BLaER1 (cell line): ENCODE results near the gene PDLIM3.
"Not testable (repeated sequence)": the region's sequence is repeated elsewhere in the genome, so short reads cannot be mapped to it uniquely, and the experiment has no call there.

Source experiments
- H3K27ac ChIP-seq: shearing (Covaris generic); formaldehyde crosslinking; 2 replicates; pipeline ENCODE4 v1.8.1; 2022
- H3K27me3 ChIP-seq: shearing (Covaris generic); formaldehyde crosslinking; 2 replicates; pipeline ENCODE4 v1.8.1; 2022
- H3K36me3 ChIP-seq: shearing (Covaris generic); formaldehyde crosslinking; 2 replicates; pipeline ENCODE4 v1.8.1; 2022
- H3K4me1 ChIP-seq: shearing (Covaris generic); formaldehyde crosslinking; 2 replicates; pipeline ENCODE4 v1.8.1; 2022
- H3K4me2 ChIP-seq: shearing (Covaris generic); formaldehyde crosslinking; 2 replicates; pipeline ENCODE4 v1.8.1; 2022
- H3K4me3 ChIP-seq: shearing (Covaris generic); formaldehyde crosslinking; 2 replicates; pipeline ENCODE4 v1.8.1; 2022
- H3K9ac ChIP-seq: shearing (Covaris generic); formaldehyde crosslinking; 2 replicates; pipeline ENCODE4 v1.8.1; 2022
- H3K9me3 ChIP-seq: shearing (Covaris generic); formaldehyde crosslinking; 2 replicates; pipeline ENCODE4 v1.8.1; 2022
- H4K20me1 ChIP-seq: shearing (Covaris generic); formaldehyde crosslinking; 2 replicates; pipeline ENCODE4 v1.8.1; 2022
- Cebpa-rat ChIP-seq: shearing (Covaris generic); IDR thresholded peaks from 2 replicates; pipeline ENCODE4 v1.8.1; 2022

Gene PDLIM3

GRCh38 chr4:185567381-185568376, 32.4 kb upstream of the PDLIM3 start:
- Histone ChIP-seq H3K4me2 (no peak overlapping the region), H3K36me3 (no peaks in the 10 kb centered on the region), H3K9ac (no peak overlapping the region), H3K4me3 (no peak overlapping the region), H3K27me3 (no peaks in the 10 kb centered on the region), H4K20me1 (no peaks in the 10 kb centered on the region), H3K4me1 (no peaks in the 10 kb centered on the region), H3K27ac (no peak overlapping the region), H3K9me3 (peaks cover 11% of the 10 kb centered on the region)
- no peak for TF ChIP-seq Cebpa-rat

- Histone ChIP-seq H3K27ac (no peak overlapping the region), H4K20me1 (no peaks in the 10 kb centered on the region), H3K4me2 (no peak overlapping the region), H3K9me3 (peaks cover 11% of the 10 kb centered on the region), H3K4me1 (no peaks in the 10 kb centered on the region), H3K4me3 (no peak overlapping the region), H3K27me3 (no peaks in the 10 kb centered on the region), H3K36me3 (no peaks in the 10 kb centered on the region), H3K9ac (no peak overlapping the region)
- TF ChIP-seq Cebpa-rat, result no peak
These were observed 31.7 kb upstream of the PDLIM3 start for GRCh38 chr4:185566972-185567371.

- Histone ChIP-seq H3K4me2 (no peak overlapping the region), H4K20me1 (no peaks in the 10 kb centered on the region), H3K27me3 (no peaks in the 10 kb centered on the region)
These were observed 31.1 kb upstream of the PDLIM3 start for GRCh38 chr4:185566425-185566824.

GRCh38 chr4:185565696-185566095, 30.4 kb upstream of the PDLIM3 start:
- Histone ChIP-seq H3K4me3 (no peak overlapping the region), H3K36me3 (no peaks in the 10 kb centered on the region), H3K27me3 (no peaks in the 10 kb centered on the region), H3K9me3 (peaks cover 11% of the 10 kb centered on the region), H3K27ac (no peak overlapping the region), H3K9ac (no peak overlapping the region), H4K20me1 (no peaks in the 10 kb centered on the region), H3K4me2 (no peak overlapping the region), H3K4me1 (no peaks in the 10 kb centered on the region)
- TF ChIP-seq Cebpa-rat, result no peak

More at GRCh38 chr4:185566425-185566824, 31.1 kb upstream of the PDLIM3 start:
- no peak for TF ChIP-seq Cebpa-rat
- peaks cover 11% of the 10 kb centered on the region for H3K9me3 ChIP-seq
- no peak overlapping the region for H3K27ac ChIP-seq
- H3K9ac ChIP-seq, result no peak overlapping the region
- no peak overlapping the region for H3K4me3 ChIP-seq
- H3K4me1 ChIP-seq, result no peaks in the 10 kb centered on the region
- no peaks in the 10 kb centered on the region for H3K36me3 ChIP-seq

GRCh38 chr4:185564349-185564748, 29.0 kb upstream of the PDLIM3 start:
- H3K4me2 ChIP-seq, result no peak overlapping the region
- no peaks in the 10 kb centered on the region for H3K27me3 ChIP-seq
- H3K36me3 ChIP-seq, result no peaks in the 10 kb centered on the region
- no peak for TF ChIP-seq Cebpa-rat
- H3K9me3 ChIP-seq, result peaks cover 11% of the 10 kb centered on the region
- no peak overlapping the region for H3K27ac ChIP-seq
- no peaks in the 10 kb centered on the region for H3K4me1 ChIP-seq
- no peaks in the 10 kb centered on the region for H4K20me1 ChIP-seq
- no peak overlapping the region for H3K4me3 ChIP-seq
- no peak overlapping the region for H3K9ac ChIP-seq

- Histone ChIP-seq H3K36me3 (no peaks in the 10 kb centered on the region), H3K9me3 (peaks cover 11% of the 10 kb centered on the region), H3K9ac (no peak overlapping the region), H3K27ac (no peak overlapping the region), H4K20me1 (no peaks in the 10 kb centered on the region), H3K4me2 (no peak overlapping the region), H3K4me3 (no peak overlapping the region), H3K4me1 (no peaks in the 10 kb centered on the region), H3K27me3 (no peaks in the 10 kb centered on the region)
- TF ChIP-seq Cebpa-rat, result no peak
These were observed 27.2 kb upstream of the PDLIM3 start for GRCh38 chr4:185562531-185562930.

- no peak overlapping the region for H3K4me3 ChIP-seq
- H3K9me3 ChIP-seq, result peaks cover 6% of the 10 kb centered on the region; the same call in 1 of the 2 replicates
- TF ChIP-seq Cebpa-rat, result no peak
- H3K36me3 ChIP-seq, result no peaks in the 10 kb centered on the region
- H3K27ac ChIP-seq, result no peak overlapping the region
- H3K4me1 ChIP-seq, result no peaks in the 10 kb centered on the region
- no peaks in the 10 kb centered on the region for H4K20me1 ChIP-seq
- no peak overlapping the region for H3K4me2 ChIP-seq
- H3K27me3 ChIP-seq, result no peaks in the 10 kb centered on the region
- no peak overlapping the region for H3K9ac ChIP-seq
These were observed 25.0 kb upstream of the PDLIM3 start for GRCh38 chr4:185560316-185560715.

GRCh38 chr4:185559915-185560281, 24.6 kb upstream of the PDLIM3 start:
- Histone ChIP-seq H3K9me3 (peaks cover 2% of the 10 kb centered on the region; the same call in 1 of the 2 replicates), H3K4me2 (no peak overlapping the region), H3K4me3 (no peak overlapping the region), H4K20me1 (no peaks in the 10 kb centered on the region), H3K4me1 (no peaks in the 10 kb centered on the region), H3K27ac (no peak overlapping the region), H3K27me3 (no peaks in the 10 kb centered on the region), H3K36me3 (no peaks in the 10 kb centered on the region), H3K9ac (no peak overlapping the region)
- TF ChIP-seq Cebpa-rat, result no peak

- H3K36me3 ChIP-seq, H3K27ac ChIP-seq, H3K4me2 ChIP-seq, H3K9me3 ChIP-seq, H3K27me3 ChIP-seq, H3K9ac ChIP-seq, H4K20me1 ChIP-seq, H3K4me1 ChIP-seq, H3K4me3 ChIP-seq: not testable (repeated sequence)
These were observed 24.1 kb upstream of the PDLIM3 start for GRCh38 chr4:185559251-185559914.
